ENCODE data around the gene THRAP3.
"Not testable (repeated sequence)": the region's sequence is repeated elsewhere in the genome, so short reads cannot be mapped to it uniquely, and the experiment has no call there.

Gene THRAP3

DNA sequence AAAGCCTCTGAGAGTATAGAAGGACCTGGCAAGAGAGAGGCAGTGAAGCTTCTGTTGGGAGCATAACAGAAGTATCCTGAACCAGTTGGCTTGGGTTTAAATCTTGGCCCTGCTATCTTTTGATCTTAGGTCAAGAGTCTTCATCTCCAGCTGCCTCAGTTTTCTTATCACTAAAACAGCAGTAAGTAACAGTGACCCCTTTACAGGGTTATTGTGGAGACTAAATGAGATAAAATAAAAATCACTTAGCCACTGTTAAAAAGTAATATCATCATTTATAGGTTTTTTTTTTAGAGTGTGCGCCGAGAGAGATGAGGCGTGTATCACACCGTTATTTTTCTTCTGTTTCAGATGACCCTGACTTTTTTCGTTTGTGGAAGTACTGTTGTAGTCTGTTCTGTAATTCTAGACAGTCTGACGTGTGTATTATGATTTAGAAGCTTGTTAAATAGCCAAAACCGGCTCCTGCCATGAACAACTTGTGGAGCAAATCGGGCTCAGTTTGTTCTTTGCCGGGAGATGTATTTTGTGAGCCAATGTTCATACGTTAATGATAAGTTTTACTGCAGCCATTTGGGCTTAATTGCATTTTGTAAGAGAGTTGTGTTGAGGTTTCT is 1.1 kb downstream of the THRAP3 start:
- ATAC-seq (ENCODE audit: insufficient read depth, low read depth) = no peak
- H4K20me1 ChIP-seq (ENCODE audit: insufficient read depth, low read length) = peaks cover 47% of the 10 kb centered on the region

DNA sequence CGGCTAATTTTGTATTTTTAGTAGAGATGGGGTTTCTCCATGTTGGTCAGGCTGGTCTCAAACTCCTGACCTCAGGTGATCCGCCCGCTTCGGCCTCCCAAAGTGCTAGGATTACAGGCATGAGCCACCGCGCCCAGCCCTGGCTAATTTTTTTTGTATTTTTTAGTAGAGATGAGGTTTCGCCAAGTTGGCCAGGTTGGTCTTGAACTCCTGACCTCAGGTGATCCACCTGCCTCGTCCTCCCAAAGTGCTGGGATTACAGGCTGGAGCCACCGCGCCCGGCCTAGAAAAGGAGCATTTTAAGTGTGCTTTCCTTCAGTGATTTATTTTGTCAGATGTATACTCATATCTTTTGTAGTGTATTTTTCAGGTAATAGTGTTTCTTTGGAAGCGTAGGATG is 6.0 kb downstream of the THRAP3 start:
- H3K4me3 ChIP-seq (ENCODE audit: low read depth in 1 of 2, low read length in 2 of 2); H3K27ac ChIP-seq (ENCODE audit: low read length); H3K4me2 ChIP-seq (ENCODE audit: insufficient read depth, low read length); ATAC-seq (ENCODE audit: insufficient read depth, low read depth); DNase-seq; H2AFZ ChIP-seq (ENCODE audit: low read depth, low read length); H3K27me3 ChIP-seq (ENCODE audit: insufficient read depth, low read length, poor library complexity); H3K9ac ChIP-seq (ENCODE audit: low read depth, low read length); H3K9me3 ChIP-seq (ENCODE audit: insufficient read depth, low read length, severe bottlenecking): not testable (repeated sequence)
- Histone ChIP-seq H3K36me3 (ENCODE audit: insufficient read depth, low read length) (peaks cover 78% of the 10 kb centered on the region), H3K79me2 (ENCODE audit: insufficient read depth, low read length) (peaks cover 100% of the 10 kb centered on the region), H4K20me1 (ENCODE audit: insufficient read depth, low read length) (peaks cover 80% of the 10 kb centered on the region), H3K4me1 (ENCODE audit: insufficient read depth, low read length) (peaks cover 29% of the 10 kb centered on the region)

More for the DNA sequence above, 1.1 kb downstream of the THRAP3 start:
- DNase-seq = no peak
- peak overlapping the region; percentile 76 for H3K4me2 ChIP-seq (ENCODE audit: insufficient read depth, low read length)
- H3K27me3 ChIP-seq (ENCODE audit: insufficient read depth, low read length, poor library complexity) = no peaks in the 10 kb centered on the region
- peaks cover 66% of the 10 kb centered on the region for H3K79me2 ChIP-seq (ENCODE audit: insufficient read depth, low read length)
- peaks cover 39% of the 10 kb centered on the region for H3K36me3 ChIP-seq (ENCODE audit: insufficient read depth, low read length)
- H3K27ac ChIP-seq (ENCODE audit: low read length) = peak overlapping the region; percentile 92
- TF ChIP-seq, protein P1, sequence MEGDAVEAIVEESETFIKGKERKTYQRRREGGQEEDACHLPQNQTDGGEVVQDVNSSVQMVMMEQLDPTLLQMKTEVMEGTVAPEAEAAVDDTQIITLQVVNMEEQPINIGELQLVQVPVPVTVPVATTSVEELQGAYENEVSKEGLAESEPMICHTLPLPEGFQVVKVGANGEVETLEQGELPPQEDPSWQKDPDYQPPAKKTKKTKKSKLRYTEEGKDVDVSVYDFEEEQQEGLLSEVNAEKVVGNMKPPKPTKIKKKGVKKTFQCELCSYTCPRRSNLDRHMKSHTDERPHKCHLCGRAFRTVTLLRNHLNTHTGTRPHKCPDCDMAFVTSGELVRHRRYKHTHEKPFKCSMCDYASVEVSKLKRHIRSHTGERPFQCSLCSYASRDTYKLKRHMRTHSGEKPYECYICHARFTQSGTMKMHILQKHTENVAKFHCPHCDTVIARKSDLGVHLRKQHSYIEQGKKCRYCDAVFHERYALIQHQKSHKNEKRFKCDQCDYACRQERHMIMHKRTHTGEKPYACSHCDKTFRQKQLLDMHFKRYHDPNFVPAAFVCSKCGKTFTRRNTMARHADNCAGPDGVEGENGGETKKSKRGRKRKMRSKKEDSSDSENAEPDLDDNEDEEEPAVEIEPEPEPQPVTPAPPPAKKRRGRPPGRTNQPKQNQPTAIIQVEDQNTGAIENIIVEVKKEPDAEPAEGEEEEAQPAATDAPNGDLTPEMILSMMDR (IDR thresholded peaks at IDR 0.05; ENCODE audit: borderline replicate concordance, extremely low read depth, low read length, poor library complexity, severe bottlenecking) = no peak
- TF ChIP-seq EZH2 (IDR thresholded peaks at IDR 0.05; ENCODE audit: borderline replicate concordance, low read depth, low read length, severe bottlenecking) = no peak
- H3K9me3 ChIP-seq (ENCODE audit: insufficient read depth, low read length, severe bottlenecking) = no peaks in the 10 kb centered on the region
- peak overlapping the region; percentile 81 to 88 for H3K4me3 ChIP-seq (ENCODE audit: low read depth in 1 of 2, low read length in 2 of 2)
- peak overlapping the region; percentile 83 for H3K9ac ChIP-seq (ENCODE audit: low read depth, low read length)
- H3K4me1 ChIP-seq (ENCODE audit: insufficient read depth, low read length) = peaks cover 41% of the 10 kb centered on the region
- H2AFZ ChIP-seq (ENCODE audit: low read depth, low read length) = no peak overlapping the region

DNA sequence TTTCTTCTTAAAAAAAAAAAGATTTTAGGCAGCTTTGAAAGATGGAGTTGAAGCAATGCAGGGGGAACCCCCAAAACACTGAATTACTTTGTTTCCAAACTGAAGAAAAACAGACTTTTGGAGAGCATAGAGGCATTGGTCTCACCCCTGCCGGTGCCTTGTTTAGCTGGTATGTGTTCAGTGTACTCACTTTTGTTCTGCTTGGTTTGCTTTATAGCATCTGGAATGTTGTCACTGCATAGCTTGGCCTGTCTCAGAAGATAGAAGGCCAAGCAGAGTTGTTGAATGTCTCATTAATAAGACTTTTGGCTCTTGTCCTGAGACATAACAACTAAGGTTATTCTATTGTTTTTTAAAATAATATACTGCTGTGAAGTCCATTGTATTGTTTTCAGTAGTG is 6.9 kb downstream of the THRAP3 start:
- TF ChIP-seq, protein P1 (IDR thresholded peaks at IDR 0.05; ENCODE audit: borderline replicate concordance, extremely low read depth, low read length, poor library complexity, severe bottlenecking) = no peak
- no peak for TF ChIP-seq EZH2 (IDR thresholded peaks at IDR 0.05; ENCODE audit: borderline replicate concordance, low read depth, low read length, severe bottlenecking)
- H3K4me3 ChIP-seq (ENCODE audit: low read depth in 1 of 2, low read length in 2 of 2) = no peak overlapping the region
- H3K4me1 ChIP-seq (ENCODE audit: insufficient read depth, low read length) = peaks cover 19% of the 10 kb centered on the region
- H4K20me1 ChIP-seq (ENCODE audit: insufficient read depth, low read length) = peaks cover 79% of the 10 kb centered on the region
- no peak overlapping the region for H2AFZ ChIP-seq (ENCODE audit: low read depth, low read length)
- DNase-seq (no peak), ATAC-seq (ENCODE audit: insufficient read depth, low read depth) (no peak)
- no peaks in the 10 kb centered on the region for H3K9me3 ChIP-seq (ENCODE audit: insufficient read depth, low read length, severe bottlenecking)
- H3K4me2 ChIP-seq (ENCODE audit: insufficient read depth, low read length) = no peak overlapping the region
- H3K36me3 ChIP-seq (ENCODE audit: insufficient read depth, low read length) = peaks cover 79% of the 10 kb centered on the region
- peaks cover 100% of the 10 kb centered on the region for H3K79me2 ChIP-seq (ENCODE audit: insufficient read depth, low read length)
- no peak overlapping the region for H3K9ac ChIP-seq (ENCODE audit: low read depth, low read length)
- H3K27ac ChIP-seq (ENCODE audit: low read length) = no peak overlapping the region
- no peaks in the 10 kb centered on the region for H3K27me3 ChIP-seq (ENCODE audit: insufficient read depth, low read length, poor library complexity)

GRCh38 chr1:36232212-36233095 is 8.2 kb downstream of the THRAP3 start:
- peaks cover 100% of the 10 kb centered on the region for H3K79me2 ChIP-seq (ENCODE audit: insufficient read depth, low read length)
- H4K20me1 ChIP-seq (ENCODE audit: insufficient read depth, low read length) = peaks cover 79% of the 10 kb centered on the region
- H3K4me3 ChIP-seq (ENCODE audit: low read depth in 1 of 2, low read length in 2 of 2) = no peak overlapping the region
- no peak for ATAC-seq (ENCODE audit: insufficient read depth, low read depth)
- DNase-seq = no peak
- H3K36me3 ChIP-seq (ENCODE audit: insufficient read depth, low read length) = peaks cover 76% of the 10 kb centered on the region
- H3K9ac ChIP-seq (ENCODE audit: low read depth, low read length) = no peak overlapping the region
- no peak for TF ChIP-seq EZH2 (IDR thresholded peaks at IDR 0.05; ENCODE audit: borderline replicate concordance, low read depth, low read length, severe bottlenecking)
- TF ChIP-seq, protein P1 (IDR thresholded peaks at IDR 0.05; ENCODE audit: borderline replicate concordance, extremely low read depth, low read length, poor library complexity, severe bottlenecking) = no peak
- H3K9me3 ChIP-seq (ENCODE audit: insufficient read depth, low read length, severe bottlenecking) = no peaks in the 10 kb centered on the region
- no peak overlapping the region for H2AFZ ChIP-seq (ENCODE audit: low read depth, low read length)
- no peak overlapping the region for H3K4me2 ChIP-seq (ENCODE audit: insufficient read depth, low read length)
- peaks cover 9% of the 10 kb centered on the region; the same call in 1 of the 2 replicates for H3K4me1 ChIP-seq (ENCODE audit: insufficient read depth, low read length)
- H3K27ac ChIP-seq (ENCODE audit: low read length) = no peak overlapping the region
- H3K27me3 ChIP-seq (ENCODE audit: insufficient read depth, low read length, poor library complexity) = no peaks in the 10 kb centered on the region
